Ishikawa (cell line): ENCODE results near the gene CEP112.

Source experiments
- CEBPB ChIP-seq: IDR thresholded peaks from 2 replicates; pipeline ENCODE4 v1.6.1; 2012
- CREB1 ChIP-seq: IDR thresholded peaks from 2 replicates; pipeline ENCODE4 v1.6.1; 2012; ENCODE audit warnings: low read depth
- EGR1 ChIP-seq: IDR thresholded peaks from 2 replicates; pipeline ENCODE4 v1.6.1; 2012
- EP300 ChIP-seq: IDR thresholded peaks from 2 replicates; pipeline ENCODE4 v1.6.1; 2012; ENCODE audit warnings: borderline replicate concordance
- FOXM1 ChIP-seq: IDR thresholded peaks from 2 replicates; pipeline ENCODE4 v1.6.1; 2012; ENCODE audit warnings: low read depth, borderline replicate concordance
- MAX ChIP-seq: IDR thresholded peaks from 2 replicates; pipeline ENCODE4 v1.6.1; 2012
- NFIC ChIP-seq: IDR thresholded peaks from 2 replicates; pipeline ENCODE4 v1.6.1; 2012
- RAD21 ChIP-seq: IDR thresholded peaks from 2 replicates; pipeline ENCODE4 v1.6.1; 2012; ENCODE audit warnings: low read depth
- TAF1 ChIP-seq: IDR thresholded peaks from 2 replicates; pipeline ENCODE4 v1.6.1; 2012; ENCODE audit warnings: low read depth, mild to moderate bottlenecking
- TCF12 ChIP-seq: IDR thresholded peaks from 2 replicates; pipeline ENCODE4 v1.6.1; 2012; ENCODE audit warnings: low read depth
- TEAD4 ChIP-seq: IDR thresholded peaks from 2 replicates; pipeline ENCODE4 v1.6.1; 2012
- YY1 ChIP-seq: IDR thresholded peaks from 2 replicates; pipeline ENCODE4 v1.6.1; 2012; ENCODE audit warnings: low read depth
- ZBTB7A ChIP-seq: IDR thresholded peaks from 2 replicates; pipeline ENCODE4 v1.6.1; 2012; ENCODE audit warnings: low read depth
- TF ChIP-seq, protein P1 (sequence below): IDR thresholded peaks from 2 replicates; pipeline ENCODE4 v1.6.1; 2012
- TF ChIP-seq, protein P2 (sequence below): IDR thresholded peaks from 2 replicates; pipeline ENCODE4 v1.6.1; 2012; ENCODE audit warnings: low read depth, mild to moderate bottlenecking

The CEP112 gene

DNA sequence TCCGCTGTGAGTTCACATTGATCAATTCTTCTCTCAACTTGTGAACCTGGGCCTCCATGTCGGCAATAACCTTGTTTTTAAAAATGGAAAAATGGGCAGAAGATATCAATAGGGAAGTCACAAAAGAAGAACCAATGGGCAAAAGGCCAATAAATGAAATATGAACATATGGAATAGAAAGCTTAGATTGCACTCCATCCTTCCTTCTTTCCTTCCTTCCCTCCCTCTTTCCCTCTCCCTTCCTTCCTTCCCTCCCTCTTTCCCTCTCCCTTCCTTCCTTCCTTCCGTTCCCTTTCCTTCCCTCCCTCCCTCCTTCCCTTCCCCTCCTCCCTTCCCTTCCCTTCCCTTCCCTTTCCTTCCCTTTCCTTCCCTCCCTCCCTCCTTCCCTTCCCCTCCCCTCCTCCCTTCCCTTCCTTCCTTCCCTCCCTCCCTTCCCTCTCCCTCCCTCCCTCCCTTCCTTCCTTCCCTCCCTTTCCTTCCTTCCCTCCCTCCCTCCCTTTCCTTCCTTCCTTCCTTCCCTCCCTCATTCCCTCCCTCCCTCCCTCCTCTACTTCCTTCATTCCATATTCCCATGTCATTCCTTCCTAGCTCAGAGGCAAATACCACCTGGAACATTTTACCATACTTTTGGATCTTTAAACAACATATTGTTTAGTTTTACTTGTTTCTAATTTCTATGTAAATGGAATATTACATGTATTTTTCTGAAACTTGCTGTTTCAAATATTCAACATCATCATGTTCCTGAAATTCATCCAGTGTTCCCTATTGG, 339.8 kb downstream of the CEP112 start:
- TF ChIP-seq CEBPB (no peak), MAX (no peak), FOXM1 (no peak), NFIC (no peak), ZBTB7A (no peak), EP300 (no peak), YY1 (no peak), EGR1 (no peak), RAD21 (no peak), TCF12 (no peak), TEAD4 (no peak), CREB1 (no peak), TAF1 (no peak)
- TF ChIP-seq, protein P1, sequence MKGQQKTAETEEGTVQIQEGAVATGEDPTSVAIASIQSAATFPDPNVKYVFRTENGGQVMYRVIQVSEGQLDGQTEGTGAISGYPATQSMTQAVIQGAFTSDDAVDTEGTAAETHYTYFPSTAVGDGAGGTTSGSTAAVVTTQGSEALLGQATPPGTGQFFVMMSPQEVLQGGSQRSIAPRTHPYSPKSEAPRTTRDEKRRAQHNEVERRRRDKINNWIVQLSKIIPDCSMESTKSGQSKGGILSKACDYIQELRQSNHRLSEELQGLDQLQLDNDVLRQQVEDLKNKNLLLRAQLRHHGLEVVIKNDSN = no peak

DNA sequence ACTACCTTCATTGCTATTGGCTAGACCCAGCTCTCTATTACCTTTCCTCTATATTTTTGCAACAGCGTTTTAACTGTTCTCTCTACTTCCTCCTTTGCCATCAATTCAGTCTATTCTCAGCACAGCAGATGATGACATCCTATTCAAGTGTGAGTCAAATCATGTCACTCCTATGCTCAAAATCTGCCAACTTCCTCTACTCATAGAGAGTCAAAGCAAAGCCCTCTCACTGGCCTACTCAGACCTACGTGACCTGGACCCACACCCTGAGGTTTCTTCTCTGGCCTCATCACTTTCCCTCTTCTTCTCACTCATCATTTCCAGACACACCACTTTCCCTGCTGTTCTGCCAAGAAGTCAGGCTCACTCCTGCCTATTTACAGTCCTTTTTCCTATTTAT, 341.4 kb downstream of the CEP112 start:
- TF ChIP-seq FOXM1 (no peak), YY1 (no peak), TCF12 (no peak), MAX (no peak), TAF1 (no peak), CEBPB (no peak), CREB1 (no peak), TEAD4 (no peak), ZBTB7A (no peak), EGR1 (no peak), EP300 (no peak)
- TF ChIP-seq, protein P2, sequence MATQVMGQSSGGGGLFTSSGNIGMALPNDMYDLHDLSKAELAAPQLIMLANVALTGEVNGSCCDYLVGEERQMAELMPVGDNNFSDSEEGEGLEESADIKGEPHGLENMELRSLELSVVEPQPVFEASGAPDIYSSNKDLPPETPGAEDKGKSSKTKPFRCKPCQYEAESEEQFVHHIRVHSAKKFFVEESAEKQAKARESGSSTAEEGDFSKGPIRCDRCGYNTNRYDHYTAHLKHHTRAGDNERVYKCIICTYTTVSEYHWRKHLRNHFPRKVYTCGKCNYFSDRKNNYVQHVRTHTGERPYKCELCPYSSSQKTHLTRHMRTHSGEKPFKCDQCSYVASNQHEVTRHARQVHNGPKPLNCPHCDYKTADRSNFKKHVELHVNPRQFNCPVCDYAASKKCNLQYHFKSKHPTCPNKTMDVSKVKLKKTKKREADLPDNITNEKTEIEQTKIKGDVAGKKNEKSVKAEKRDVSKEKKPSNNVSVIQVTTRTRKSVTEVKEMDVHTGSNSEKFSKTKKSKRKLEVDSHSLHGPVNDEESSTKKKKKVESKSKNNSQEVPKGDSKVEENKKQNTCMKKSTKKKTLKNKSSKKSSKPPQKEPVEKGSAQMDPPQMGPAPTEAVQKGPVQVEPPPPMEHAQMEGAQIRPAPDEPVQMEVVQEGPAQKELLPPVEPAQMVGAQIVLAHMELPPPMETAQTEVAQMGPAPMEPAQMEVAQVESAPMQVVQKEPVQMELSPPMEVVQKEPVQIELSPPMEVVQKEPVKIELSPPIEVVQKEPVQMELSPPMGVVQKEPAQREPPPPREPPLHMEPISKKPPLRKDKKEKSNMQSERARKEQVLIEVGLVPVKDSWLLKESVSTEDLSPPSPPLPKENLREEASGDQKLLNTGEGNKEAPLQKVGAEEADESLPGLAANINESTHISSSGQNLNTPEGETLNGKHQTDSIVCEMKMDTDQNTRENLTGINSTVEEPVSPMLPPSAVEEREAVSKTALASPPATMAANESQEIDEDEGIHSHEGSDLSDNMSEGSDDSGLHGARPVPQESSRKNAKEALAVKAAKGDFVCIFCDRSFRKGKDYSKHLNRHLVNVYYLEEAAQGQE = no peak
- TF ChIP-seq, protein P1 = no peak

- TF ChIP-seq TCF12 = no peak
- TF ChIP-seq CREB1 = no peak
- no peak for TF ChIP-seq ZBTB7A
- no peak for TF ChIP-seq NFIC
- no peak for TF ChIP-seq EP300
- no peak for TF ChIP-seq FOXM1
- TF ChIP-seq YY1 = no peak
- TF ChIP-seq, protein P2 = no peak
- no peak for TF ChIP-seq EGR1
- no peak for TF ChIP-seq TEAD4
- no peak for TF ChIP-seq MAX
- no peak for TF ChIP-seq CEBPB
- TF ChIP-seq TAF1 = no peak
- no peak for TF ChIP-seq RAD21
- TF ChIP-seq, protein P1 = no peak
Measured at GRCh38 chr17:65848751-65849150, 343.2 kb downstream of the CEP112 start.

DNA sequence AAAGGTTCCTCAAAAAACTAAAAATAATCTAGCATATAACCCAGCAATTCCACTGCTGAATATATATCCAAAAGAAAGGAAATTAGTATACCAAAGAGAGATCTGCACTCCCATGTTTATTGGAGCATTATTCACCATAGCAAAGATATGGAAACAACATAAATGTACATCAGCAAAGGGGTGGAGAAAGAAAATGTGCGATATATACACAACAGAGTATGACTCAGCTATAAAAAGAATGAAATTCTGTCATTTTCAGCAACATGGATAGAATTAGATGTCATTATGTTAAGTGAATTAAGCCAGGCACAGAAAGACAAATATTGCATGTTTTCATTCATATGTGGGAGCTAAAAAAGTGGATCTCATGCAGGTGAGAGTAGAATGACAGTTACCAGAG, 350.8 kb downstream of the CEP112 start:
- TF ChIP-seq TCF12 (no peak), CREB1 (no peak), ZBTB7A (no peak), YY1 (no peak), NFIC (no peak), CEBPB (no peak), MAX (no peak), RAD21 (no peak), TEAD4 (no peak), FOXM1 (no peak), EP300 (no peak), TAF1 (no peak), EGR1 (no peak)
- TF ChIP-seq, protein P2 = no peak
- TF ChIP-seq, protein P1 = no peak
